CD4-positive, alpha-beta T cell (primary cell): Measurements from ENCODE around the gene GTPBP1. TPM values are rescaled to one million over a fixed set of nuclear protein-coding genes. Genes with fewer than 3 reads are reported as not detected.
A peak's percentile ranks its signal among the peaks of the same experiment; 100 is the strongest.

Experiments
- ATAC-seq: fragments of 200-7000 bp; cut with Tn5 transposase; one replicate; pipeline ENCODE4 v1.10.0; 2022; ENCODE audit warnings: mild to moderate bottlenecking; ENCODE audit not compliant: poor library complexity
- CTCF ChIA-PET: fragments of 350-600 bp; sonication (Branson Sonifier 250); formaldehyde crosslinking; loops from one replicate; lab custom pipeline; 2021; ENCODE audit warnings: antibody characterized with exemption, inconsistent platforms; lab: Charles Lee
- POLR2A ChIA-PET: fragments of 350-600 bp; sonication (Branson Sonifier 250); formaldehyde crosslinking; loops from one replicate; lab custom pipeline; 2021; ENCODE audit warnings: antibody characterized with exemption, inconsistent platforms; lab: Charles Lee
- DNase-seq, 14 experiments: peaks; one replicate each; pipeline ENCODE4 v3.0.0-alpha.2; 2013 to 2020; ENCODE audit warnings: mixed read lengths in 2 of 14
- H3K27ac ChIP-seq, 2 donors: one replicate each; pipeline versions ENCODE4 v1.5.1 to v1.7.0; 2013; ENCODE audit warnings: low read length in 2 of 2, low read depth in 1 of 2, mild to moderate bottlenecking in 1 of 2
- H3K27me3 ChIP-seq, 2 experiments: 1 replicate in 1 of 2; 2 replicates in 1 of 2; pipeline versions ENCODE4 v1.6.1 to v1.7.0; 2013; ENCODE audit warnings: low read length in 2 of 2, control low read depth in 1 of 2, mild to moderate bottlenecking in 1 of 2, moderate library complexity in 1 of 2; ENCODE audit not compliant: insufficient read depth in 2 of 2, control insufficient read depth in 1 of 2
- H3K36me3 ChIP-seq: one replicate; pipeline ENCODE4 v1.6.1; 2013; ENCODE audit warnings: low read length, control low read depth; ENCODE audit not compliant: insufficient read depth
- H3K4me1 ChIP-seq: one replicate; pipeline ENCODE4 v1.6.1; 2013; ENCODE audit warnings: low read length, control low read depth; ENCODE audit not compliant: insufficient read depth
- H3K4me3 ChIP-seq: one replicate; pipeline ENCODE4 v1.5.1; 2013; ENCODE audit warnings: mild to moderate bottlenecking, low read length, moderate library complexity
- H3K9me3 ChIP-seq, 2 experiments: 1 replicate in 1 of 2; 2 replicates in 1 of 2; pipeline versions ENCODE4 v1.6.1 to v1.7.0; 2013; ENCODE audit warnings: low read length in 2 of 2, mild to moderate bottlenecking in 2 of 2, control low read depth in 1 of 2, moderate library complexity in 1 of 2; ENCODE audit not compliant: control insufficient read depth in 1 of 2, insufficient read depth in 1 of 2
- H3K27ac Mint-ChIP-seq: one replicate; pipeline ENCODE4 v1.8.0; 2020; ENCODE audit warnings: mixed read lengths
- H3K27me3 Mint-ChIP-seq: one replicate; pipeline ENCODE4 v1.8.0; 2021; ENCODE audit warnings: mixed read lengths
- H3K36me3 Mint-ChIP-seq: one replicate; pipeline ENCODE4 v1.8.0; 2021; ENCODE audit warnings: low read depth, mixed read lengths
- H3K4me1 Mint-ChIP-seq: one replicate; pipeline ENCODE4 v1.8.0; 2021; ENCODE audit warnings: low read depth, mixed read lengths
- H3K4me3 Mint-ChIP-seq: one replicate; pipeline ENCODE4 v1.8.0; 2020; ENCODE audit warnings: mild to moderate bottlenecking, mixed read lengths
- H3K9me3 Mint-ChIP-seq: one replicate; pipeline ENCODE4 v1.8.0; 2020; ENCODE audit warnings: mixed read lengths
- intact Hi-C, 2 experiments: fragments of 100-400 bp; cut with DNase I in 1 of 2; cut with micrococcal nuclease in 1 of 2; formaldehyde crosslinking; loops; one replicate each; pipeline versions ENCODE4 v1.15.1 to v1.9.0; 2023 to 2025; cut with DNase I, micrococcal nuclease
- total RNA-seq, 174 experiments: library from RNA in 2 of 174; stranded (reverse) in 2 of 174; gene quantifications; one replicate each; pipeline ENCODE4 v1.2.3 and lab custom pipeline; 2021 to 2026
- TF ChIP-seq, protein P1 (sequence below): fragments of 200-600 bp; IDR thresholded peaks from one replicate; pipeline ENCODE4 v1.8.0; 2022; ENCODE audit warnings: antibody characterized with exemption, mild to moderate bottlenecking

Gene GTPBP1
- total RNA-seq, 2 experiments from 2014 or later = 263 to 272 TPM

DNA sequence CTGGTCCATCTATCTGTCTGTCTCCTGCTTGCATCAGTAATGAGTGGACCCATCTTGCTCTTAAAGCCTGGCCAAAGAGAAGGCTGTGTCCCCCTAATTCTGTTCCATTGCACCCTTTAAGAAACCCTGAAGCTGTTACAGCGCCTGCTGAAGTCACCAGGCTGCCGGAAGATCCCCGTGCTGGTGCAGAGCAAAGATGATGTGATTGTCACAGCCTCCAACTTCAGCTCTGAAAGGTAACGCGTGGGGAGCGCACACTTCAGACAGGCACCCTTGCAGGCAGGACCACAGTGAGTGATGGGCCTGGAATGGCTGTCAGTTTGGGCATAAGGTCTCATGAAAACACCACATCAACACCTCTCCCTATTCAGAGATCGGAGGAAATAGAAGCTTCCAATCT lies 18.4 kb downstream of the GTPBP1 start:
- Histone ChIP-seq H3K4me3 (no peak overlapping the region), H3K4me1 (no peaks in the 10 kb centered on the region), H3K36me3 (peaks cover 90% of the 10 kb centered on the region), H3K27me3 (no peaks in the 10 kb centered on the region), H3K9me3 (no peaks in the 10 kb centered on the region), H3K27ac (no peak overlapping the region)
- Mint-ChIP-seq H3K36me3 (peaks cover 97% of the 10 kb centered on the region), H3K4me1 (peaks cover 13% of the 10 kb centered on the region), H3K27ac (no peak overlapping the region), H3K9me3 (no peaks in the 10 kb centered on the region), H3K27me3 (no peaks in the 10 kb centered on the region), H3K4me3 (no peak overlapping the region)
- intact Hi-C loops = no loop called here
- CTCF ChIA-PET = interaction anchor here (0.6 to 2.0 kb wide), 7 partner anchors 16 to 1152 kb away, joined by 3 to 22 read pairs (median 9); partner anchors contain the start of genes GTPBP1 and TOMM22
- DNase-seq = peak in 1 of 14 experiments; percentile 17
- no peak for ATAC-seq
- POLR2A ChIA-PET = interaction anchor here (0.8 to 21.7 kb wide), 7 partner anchors 10 to 408 kb away, joined by 3 to 752 read pairs (median 8); partner anchors contain the start of genes GTPBP1 and SUN2
- TF ChIP-seq, protein P1, sequence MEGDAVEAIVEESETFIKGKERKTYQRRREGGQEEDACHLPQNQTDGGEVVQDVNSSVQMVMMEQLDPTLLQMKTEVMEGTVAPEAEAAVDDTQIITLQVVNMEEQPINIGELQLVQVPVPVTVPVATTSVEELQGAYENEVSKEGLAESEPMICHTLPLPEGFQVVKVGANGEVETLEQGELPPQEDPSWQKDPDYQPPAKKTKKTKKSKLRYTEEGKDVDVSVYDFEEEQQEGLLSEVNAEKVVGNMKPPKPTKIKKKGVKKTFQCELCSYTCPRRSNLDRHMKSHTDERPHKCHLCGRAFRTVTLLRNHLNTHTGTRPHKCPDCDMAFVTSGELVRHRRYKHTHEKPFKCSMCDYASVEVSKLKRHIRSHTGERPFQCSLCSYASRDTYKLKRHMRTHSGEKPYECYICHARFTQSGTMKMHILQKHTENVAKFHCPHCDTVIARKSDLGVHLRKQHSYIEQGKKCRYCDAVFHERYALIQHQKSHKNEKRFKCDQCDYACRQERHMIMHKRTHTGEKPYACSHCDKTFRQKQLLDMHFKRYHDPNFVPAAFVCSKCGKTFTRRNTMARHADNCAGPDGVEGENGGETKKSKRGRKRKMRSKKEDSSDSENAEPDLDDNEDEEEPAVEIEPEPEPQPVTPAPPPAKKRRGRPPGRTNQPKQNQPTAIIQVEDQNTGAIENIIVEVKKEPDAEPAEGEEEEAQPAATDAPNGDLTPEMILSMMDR = no peak

- H3K27ac ChIP-seq = no peak overlapping the region
- H3K4me3 ChIP-seq = no peak overlapping the region
- H3K4me1 Mint-ChIP-seq = peaks cover 15% of the 10 kb centered on the region
- intact Hi-C loops = no loop called here
- no peak overlapping the region for H3K4me3 Mint-ChIP-seq
- H3K27ac Mint-ChIP-seq = peak overlapping the region; percentile 78
- ChIA-PET CTCF (interaction anchor here (0.6 to 2.0 kb wide), 14 partner anchors 9 to 1151 kb away, joined by 3 to 22 read pairs (median 5); partner anchors contain the start of genes GTPBP1 and TOMM22), POLR2A (interaction anchor here (0.8 to 21.7 kb wide), 7 partner anchors 9 to 409 kb away, joined by 3 to 752 read pairs (median 8); partner anchors contain the start of genes GTPBP1 and SUN2)
- TF ChIP-seq, protein P1 = peak; percentile 62
- ATAC-seq = peak; percentile 92
- H3K27me3 Mint-ChIP-seq = no peaks in the 10 kb centered on the region
- DNase-seq = peak in 7 of 14 experiments; percentile 22 to 75 (median 53)
- no peaks in the 10 kb centered on the region for H3K9me3 ChIP-seq
- H3K9me3 Mint-ChIP-seq = no peaks in the 10 kb centered on the region
- H3K36me3 Mint-ChIP-seq = peaks cover 100% of the 10 kb centered on the region
- no peaks in the 10 kb centered on the region for H3K27me3 ChIP-seq
- H3K36me3 ChIP-seq = peaks cover 95% of the 10 kb centered on the region
- peaks cover 1% of the 10 kb centered on the region for H3K4me1 ChIP-seq
Observed at GRCh38 chr22:38724926-38725571, 19.3 kb downstream of the GTPBP1 start.

GRCh38 chr22:38725900-38726655 lies 20.3 kb downstream of the GTPBP1 start:
- H3K9me3 ChIP-seq = no peaks in the 10 kb centered on the region
- ATAC-seq = no peak
- H3K4me1 Mint-ChIP-seq = peaks cover 19% of the 10 kb centered on the region
- ChIA-PET POLR2A (interaction anchor here (1.5 to 21.7 kb wide), 3 partner anchors 8 to 26 kb away, joined by 3 to 752 read pairs (median 48); partner anchors contain the start of gene SUN2), CTCF (interaction anchor here (0.7 to 2.0 kb wide), 3 partner anchors 8 to 32 kb away, joined by 4 to 20 read pairs (median 6); no protein-coding TSS in a partner anchor)
- TF ChIP-seq, protein P1 = no peak
- no peak overlapping the region for H3K4me3 Mint-ChIP-seq
- H3K27me3 Mint-ChIP-seq = no peaks in the 10 kb centered on the region
- no peaks in the 10 kb centered on the region for H3K27me3 ChIP-seq
- peaks cover 4% of the 10 kb centered on the region for H3K4me1 ChIP-seq
- peak overlapping the region; percentile 78 for H3K27ac Mint-ChIP-seq
- DNase-seq = no peak
- intact Hi-C loops = no loop called here
- H3K9me3 Mint-ChIP-seq = no peaks in the 10 kb centered on the region
- no peak overlapping the region for H3K4me3 ChIP-seq
- peaks cover 100% of the 10 kb centered on the region for H3K36me3 ChIP-seq
- H3K27ac ChIP-seq = no peak overlapping the region
- H3K36me3 Mint-ChIP-seq = peaks cover 100% of the 10 kb centered on the region
